SK-N-SH treated with all-trans-retinoic acid at 6 μM for 48 hours (cell line): ENCODE data around the gene CCP110.

Source experiments
- ATAC-seq: fragments of 200-7000 bp; cut with Tn5 transposase; 3 replicates; pipeline ENCODE4 v1.9.1; 2020; ENCODE audit warnings: mild to moderate bottlenecking, moderate library complexity
- ARNTL ChIP-seq: fragments of 450-650 bp; formaldehyde crosslinking; IDR thresholded peaks from 2 replicates; pipeline ENCODE4 v1.5.0; 2020; ENCODE audit warnings: low read depth, mild to moderate bottlenecking, moderate library complexity, borderline replicate concordance
- BACH2 ChIP-seq: fragments of 250-450 bp; sonication (Bioruptor Pico); IDR thresholded peaks from 2 replicates; pipeline ENCODE4 v1.9.0; 2021; ENCODE audit warnings: mild to moderate bottlenecking, borderline replicate concordance
- CSDC2 ChIP-seq: fragments of 250-450 bp; sonication (Bioruptor Pico); IDR thresholded peaks from 2 replicates; pipeline ENCODE4 v1.5.0; 2020; ENCODE audit warnings: mild to moderate bottlenecking, moderate library complexity
- ESRRG ChIP-seq: fragments of 250-450 bp; sonication (Bioruptor Pico); IDR thresholded peaks from 2 replicates; pipeline ENCODE4 v1.6.1; 2021; ENCODE audit warnings: mild to moderate bottlenecking
- GLIS3 ChIP-seq: fragments of 250-450 bp; sonication (Bioruptor Pico); IDR thresholded peaks from 2 replicates; pipeline ENCODE4 v1.5.0; 2020; ENCODE audit warnings: mild to moderate bottlenecking, moderate library complexity
- ISL1 ChIP-seq: fragments of 250-450 bp; sonication (Bioruptor Pico); IDR thresholded peaks from 2 replicates; pipeline ENCODE4 v2.1.2; 2022; ENCODE audit warnings: mild to moderate bottlenecking, moderate library complexity
- OSR1 ChIP-seq: fragments of 250-450 bp; sonication (Bioruptor Pico); IDR thresholded peaks from 2 replicates; pipeline ENCODE4 v1.8.0; 2022; ENCODE audit warnings: moderate library complexity, mild to moderate bottlenecking, inconsistent platforms
- PPARA ChIP-seq: fragments of 250-450 bp; sonication (Bioruptor Pico); IDR thresholded peaks from 2 replicates; pipeline ENCODE4 v1.5.0; 2020; ENCODE audit warnings: mild to moderate bottlenecking, borderline replicate concordance
- RARB ChIP-seq: fragments of 250-450 bp; sonication (Bioruptor Pico); IDR thresholded peaks from 2 replicates; pipeline ENCODE4 v1.8.0; 2021; ENCODE audit warnings: mild to moderate bottlenecking, moderate library complexity
- SNAI2 ChIP-seq: fragments of 250-450 bp; sonication (Bioruptor Pico); IDR thresholded peaks from 2 replicates; pipeline ENCODE4 v1.5.0; 2020; ENCODE audit warnings: mild to moderate bottlenecking, moderate library complexity
- TCF4 ChIP-seq: fragments of 250-450 bp; sonication (Bioruptor Pico); IDR thresholded peaks from 2 replicates; pipeline ENCODE4 v1.8.0; 2021; ENCODE audit warnings: mild to moderate bottlenecking, moderate library complexity, borderline replicate concordance
- ZC3H10 ChIP-seq: fragments of 250-450 bp; sonication (Bioruptor Pico); IDR thresholded peaks from 2 replicates; pipeline ENCODE4 v1.5.1; 2021; ENCODE audit warnings: mild to moderate bottlenecking, moderate library complexity
- ZFP3 ChIP-seq: fragments of 250-450 bp; sonication (Bioruptor Pico); IDR thresholded peaks from 2 replicates; pipeline ENCODE4 v1.5.0; 2020; ENCODE audit warnings: mild to moderate bottlenecking, moderate library complexity
- ZFP30 ChIP-seq: fragments of 450-650 bp; formaldehyde crosslinking; IDR thresholded peaks from 2 replicates; pipeline ENCODE4 v1.5.0; 2022; ENCODE audit warnings: mild to moderate bottlenecking, moderate library complexity
- ZNF565 ChIP-seq: fragments of 450-650 bp; formaldehyde crosslinking; conservative IDR thresholded peaks from 2 replicates; pipeline ENCODE4 v1.5.0; 2020; ENCODE audit warnings: low read depth, mild to moderate bottlenecking, moderate library complexity
- ZNF70 ChIP-seq: fragments of 450-650 bp; formaldehyde crosslinking; IDR thresholded peaks from 2 replicates; pipeline ENCODE4 v1.5.0; 2020; ENCODE audit warnings: mild to moderate bottlenecking, moderate library complexity
- ZNF8 ChIP-seq: fragments of 450-650 bp; formaldehyde crosslinking; IDR thresholded peaks from 2 replicates; pipeline ENCODE4 v1.5.0; 2020; ENCODE audit warnings: mild to moderate bottlenecking, moderate library complexity
- TF ChIP-seq, protein P1 (sequence below): fragments of 250-450 bp; sonication (Bioruptor Pico); IDR thresholded peaks from 2 replicates; pipeline ENCODE4 v1.5.1; 2020; ENCODE audit warnings: low read depth, mild to moderate bottlenecking, moderate library complexity
- TF ChIP-seq, protein P2 (sequence below): fragments of 250-450 bp; sonication (Bioruptor Pico); IDR thresholded peaks from 2 replicates; pipeline ENCODE4 v1.8.0; 2021; ENCODE audit warnings: low read depth, mild to moderate bottlenecking, moderate library complexity, borderline replicate concordance
- TF ChIP-seq, protein P3 (sequence below): fragments of 250-450 bp; sonication (Bioruptor Pico); IDR thresholded peaks from 2 replicates; pipeline ENCODE4 v1.8.0; 2020; ENCODE audit warnings: mild to moderate bottlenecking, moderate library complexity, borderline replicate concordance
- TF ChIP-seq, protein P4 (sequence below): fragments of 250-450 bp; sonication (Bioruptor Pico); IDR thresholded peaks from 2 replicates; pipeline ENCODE4 v1.5.0; 2020; ENCODE audit warnings: mild to moderate bottlenecking, moderate library complexity

CCP110 gene

DNA sequence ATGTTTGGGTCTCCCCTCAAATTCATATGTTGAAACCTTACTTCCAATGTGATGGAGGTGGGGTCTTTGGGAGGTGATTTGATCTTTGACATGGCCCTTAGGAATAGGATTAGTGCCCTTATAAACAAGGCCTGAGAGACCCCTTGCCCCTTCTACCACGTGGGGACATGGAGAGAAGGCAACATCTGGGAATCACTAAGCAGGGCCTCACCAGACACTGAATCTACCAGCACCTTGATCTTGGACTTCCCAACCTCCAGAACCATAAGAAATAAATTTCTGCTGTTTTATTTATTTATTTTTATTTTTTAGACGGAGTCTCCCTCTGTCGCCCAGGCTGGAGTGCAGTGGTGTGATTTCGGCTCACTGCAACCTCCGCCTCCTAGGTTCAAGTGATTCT, 42.0 kb upstream of the CCP110 start:
- TF ChIP-seq, protein P1, sequence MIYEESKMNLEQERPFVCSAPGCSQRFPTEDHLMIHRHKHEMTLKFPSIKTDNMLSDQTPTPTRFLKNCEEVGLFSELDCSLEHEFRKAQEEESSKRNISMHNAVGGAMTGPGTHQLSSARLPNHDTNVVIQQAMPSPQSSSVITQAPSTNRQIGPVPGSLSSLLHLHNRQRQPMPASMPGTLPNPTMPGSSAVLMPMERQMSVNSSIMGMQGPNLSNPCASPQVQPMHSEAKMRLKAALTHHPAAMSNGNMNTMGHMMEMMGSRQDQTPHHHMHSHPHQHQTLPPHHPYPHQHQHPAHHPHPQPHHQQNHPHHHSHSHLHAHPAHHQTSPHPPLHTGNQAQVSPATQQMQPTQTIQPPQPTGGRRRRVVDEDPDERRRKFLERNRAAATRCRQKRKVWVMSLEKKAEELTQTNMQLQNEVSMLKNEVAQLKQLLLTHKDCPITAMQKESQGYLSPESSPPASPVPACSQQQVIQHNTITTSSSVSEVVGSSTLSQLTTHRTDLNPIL (CRISPR knock-in tag): no peak
- ATAC-seq: no peak

DNA sequence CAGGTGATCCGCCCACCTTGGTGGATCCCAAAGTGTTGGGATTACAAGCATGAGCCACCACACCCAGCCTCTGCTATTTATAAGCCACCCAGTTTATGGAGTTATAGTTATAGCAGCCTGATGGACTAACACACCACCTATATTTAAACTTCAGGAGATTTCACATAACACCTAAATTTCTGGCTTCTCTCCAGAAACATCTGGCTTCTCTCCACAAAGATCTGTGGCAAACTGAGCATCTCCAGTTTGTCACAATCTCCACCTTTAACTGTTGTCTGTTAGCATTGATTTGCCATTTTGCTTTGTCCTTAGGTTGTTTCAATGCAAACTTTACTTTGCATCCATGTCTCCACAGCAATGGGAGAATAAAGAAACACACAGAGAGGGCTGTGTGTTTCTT, 41.5 kb upstream of the CCP110 start:
- TF ChIP-seq ZNF8 (CRISPR knock-in tag) (no peak), BACH2 (CRISPR knock-in tag) (no peak), ZC3H10 (CRISPR knock-in tag) (no peak)
- TF ChIP-seq, all 23 proteins: peak for 0
- no peak for ATAC-seq

DNA sequence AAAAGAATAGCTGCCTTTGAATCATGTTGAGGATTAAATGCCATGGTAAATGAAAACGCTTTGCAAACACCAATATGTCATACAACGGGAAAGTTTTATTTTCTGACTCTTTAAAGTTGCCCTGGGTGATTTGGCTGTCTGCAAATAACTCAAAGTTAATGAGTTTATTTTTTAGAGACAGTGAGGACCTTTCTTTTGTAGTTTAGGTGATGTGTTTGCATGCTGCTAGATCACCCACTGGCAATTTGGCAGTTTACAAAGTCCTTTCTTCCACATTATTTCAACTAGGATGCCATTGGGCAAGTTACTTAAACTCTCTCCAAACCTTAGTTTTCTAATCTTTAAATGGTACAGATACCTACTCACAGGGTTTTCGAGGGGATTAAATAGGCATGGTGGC, 39.6 kb upstream of the CCP110 start:
- no peak for ATAC-seq
- TF ChIP-seq GLIS3 (CRISPR knock-in tag) (no peak), ZFP3 (CRISPR knock-in tag) (no peak), ZNF8 (CRISPR knock-in tag) (no peak), CSDC2 (no peak), ZNF70 (CRISPR knock-in tag) (no peak)
- TF ChIP-seq, protein P2, sequence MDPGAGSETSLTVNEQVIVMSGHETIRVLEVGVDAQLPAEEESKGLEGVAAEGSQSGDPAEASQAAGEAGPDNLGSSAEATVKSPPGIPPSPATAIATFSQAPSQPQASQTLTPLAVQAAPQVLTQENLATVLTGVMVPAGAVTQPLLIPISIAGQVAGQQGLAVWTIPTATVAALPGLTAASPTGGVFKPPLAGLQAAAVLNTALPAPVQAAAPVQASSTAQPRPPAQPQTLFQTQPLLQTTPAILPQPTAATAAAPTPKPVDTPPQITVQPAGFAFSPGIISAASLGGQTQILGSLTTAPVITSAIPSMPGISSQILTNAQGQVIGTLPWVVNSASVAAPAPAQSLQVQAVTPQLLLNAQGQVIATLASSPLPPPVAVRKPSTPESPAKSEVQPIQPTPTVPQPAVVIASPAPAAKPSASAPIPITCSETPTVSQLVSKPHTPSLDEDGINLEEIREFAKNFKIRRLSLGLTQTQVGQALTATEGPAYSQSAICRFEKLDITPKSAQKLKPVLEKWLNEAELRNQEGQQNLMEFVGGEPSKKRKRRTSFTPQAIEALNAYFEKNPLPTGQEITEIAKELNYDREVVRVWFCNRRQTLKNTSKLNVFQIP (CRISPR knock-in tag): no peak
- TF ChIP-seq, protein P3, sequence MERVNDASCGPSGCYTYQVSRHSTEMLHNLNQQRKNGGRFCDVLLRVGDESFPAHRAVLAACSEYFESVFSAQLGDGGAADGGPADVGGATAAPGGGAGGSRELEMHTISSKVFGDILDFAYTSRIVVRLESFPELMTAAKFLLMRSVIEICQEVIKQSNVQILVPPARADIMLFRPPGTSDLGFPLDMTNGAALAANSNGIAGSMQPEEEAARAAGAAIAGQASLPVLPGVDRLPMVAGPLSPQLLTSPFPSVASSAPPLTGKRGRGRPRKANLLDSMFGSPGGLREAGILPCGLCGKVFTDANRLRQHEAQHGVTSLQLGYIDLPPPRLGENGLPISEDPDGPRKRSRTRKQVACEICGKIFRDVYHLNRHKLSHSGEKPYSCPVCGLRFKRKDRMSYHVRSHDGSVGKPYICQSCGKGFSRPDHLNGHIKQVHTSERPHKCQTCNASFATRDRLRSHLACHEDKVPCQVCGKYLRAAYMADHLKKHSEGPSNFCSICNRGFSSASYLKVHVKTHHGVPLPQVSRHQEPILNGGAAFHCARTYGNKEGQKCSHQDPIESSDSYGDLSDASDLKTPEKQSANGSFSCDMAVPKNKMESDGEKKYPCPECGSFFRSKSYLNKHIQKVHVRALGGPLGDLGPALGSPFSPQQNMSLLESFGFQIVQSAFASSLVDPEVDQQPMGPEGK: no peak

DNA sequence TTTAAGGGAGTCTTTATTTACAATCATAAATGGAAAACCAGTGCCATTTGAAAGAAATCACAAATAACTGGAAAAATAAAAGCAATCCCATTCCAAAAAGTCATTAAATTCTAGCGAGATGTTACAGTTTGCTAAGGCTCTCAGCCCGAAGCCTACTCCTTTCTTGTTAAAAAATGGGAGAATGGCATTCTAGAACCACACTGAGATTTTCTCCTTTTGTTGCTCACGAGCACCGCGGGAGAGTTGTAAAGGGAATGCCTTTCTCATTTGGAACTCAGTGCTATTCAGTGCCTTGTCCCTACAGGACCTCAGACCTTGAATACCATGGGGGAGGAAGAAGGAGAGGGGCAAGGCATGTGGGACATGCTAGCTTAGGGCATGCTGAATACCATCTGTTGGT, 38.1 kb upstream of the CCP110 start:
- ATAC-seq: no peak
- TF ChIP-seq PPARA (CRISPR knock-in tag): no peak
- TF ChIP-seq OSR1: no peak
- no peak for TF ChIP-seq CSDC2
- TF ChIP-seq GLIS3 (CRISPR knock-in tag): no peak
- no peak for TF ChIP-seq ESRRG (CRISPR knock-in tag)
- TF ChIP-seq, protein P2 (CRISPR knock-in tag): no peak
- TF ChIP-seq RARB (CRISPR knock-in tag): no peak

DNA sequence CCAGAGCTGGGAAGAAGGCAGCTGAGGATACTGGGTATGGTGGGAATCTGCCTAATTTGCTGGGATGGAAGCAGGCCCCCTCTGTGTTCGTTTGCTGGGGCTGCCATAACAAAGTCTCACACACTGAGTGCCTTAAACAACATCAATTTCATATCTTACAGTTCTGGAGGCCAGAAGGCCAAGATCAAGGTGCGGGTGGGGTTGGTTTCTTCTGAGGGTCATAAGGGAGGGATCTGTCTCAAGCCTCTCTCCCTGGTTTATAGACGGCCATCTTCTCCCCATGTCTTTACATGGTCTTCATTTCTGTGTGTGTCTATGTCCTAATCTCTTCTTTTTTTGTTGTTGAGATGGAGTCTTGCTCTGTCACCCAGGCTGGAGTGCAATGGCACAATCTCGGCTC, 37.7 kb upstream of the CCP110 start:
- ATAC-seq: no peak
- TF ChIP-seq ESRRG (CRISPR knock-in tag): no peak
- TF ChIP-seq TCF4: no peak
- no peak for TF ChIP-seq ISL1 (CRISPR knock-in tag)
- TF ChIP-seq, protein P2 (CRISPR knock-in tag): no peak
- no peak for TF ChIP-seq ZNF8 (CRISPR knock-in tag)
- no peak for TF ChIP-seq PPARA (CRISPR knock-in tag)
- TF ChIP-seq SNAI2 (CRISPR knock-in tag): no peak
- no peak for TF ChIP-seq ZC3H10 (CRISPR knock-in tag)
- TF ChIP-seq ARNTL (CRISPR knock-in tag): no peak
- no peak for TF ChIP-seq ZFP3 (CRISPR knock-in tag)
- no peak for TF ChIP-seq ZNF565 (CRISPR knock-in tag)
- TF ChIP-seq, protein P1 (CRISPR knock-in tag): no peak
- TF ChIP-seq ZFP30 (CRISPR knock-in tag): no peak
- TF ChIP-seq, protein P4, sequence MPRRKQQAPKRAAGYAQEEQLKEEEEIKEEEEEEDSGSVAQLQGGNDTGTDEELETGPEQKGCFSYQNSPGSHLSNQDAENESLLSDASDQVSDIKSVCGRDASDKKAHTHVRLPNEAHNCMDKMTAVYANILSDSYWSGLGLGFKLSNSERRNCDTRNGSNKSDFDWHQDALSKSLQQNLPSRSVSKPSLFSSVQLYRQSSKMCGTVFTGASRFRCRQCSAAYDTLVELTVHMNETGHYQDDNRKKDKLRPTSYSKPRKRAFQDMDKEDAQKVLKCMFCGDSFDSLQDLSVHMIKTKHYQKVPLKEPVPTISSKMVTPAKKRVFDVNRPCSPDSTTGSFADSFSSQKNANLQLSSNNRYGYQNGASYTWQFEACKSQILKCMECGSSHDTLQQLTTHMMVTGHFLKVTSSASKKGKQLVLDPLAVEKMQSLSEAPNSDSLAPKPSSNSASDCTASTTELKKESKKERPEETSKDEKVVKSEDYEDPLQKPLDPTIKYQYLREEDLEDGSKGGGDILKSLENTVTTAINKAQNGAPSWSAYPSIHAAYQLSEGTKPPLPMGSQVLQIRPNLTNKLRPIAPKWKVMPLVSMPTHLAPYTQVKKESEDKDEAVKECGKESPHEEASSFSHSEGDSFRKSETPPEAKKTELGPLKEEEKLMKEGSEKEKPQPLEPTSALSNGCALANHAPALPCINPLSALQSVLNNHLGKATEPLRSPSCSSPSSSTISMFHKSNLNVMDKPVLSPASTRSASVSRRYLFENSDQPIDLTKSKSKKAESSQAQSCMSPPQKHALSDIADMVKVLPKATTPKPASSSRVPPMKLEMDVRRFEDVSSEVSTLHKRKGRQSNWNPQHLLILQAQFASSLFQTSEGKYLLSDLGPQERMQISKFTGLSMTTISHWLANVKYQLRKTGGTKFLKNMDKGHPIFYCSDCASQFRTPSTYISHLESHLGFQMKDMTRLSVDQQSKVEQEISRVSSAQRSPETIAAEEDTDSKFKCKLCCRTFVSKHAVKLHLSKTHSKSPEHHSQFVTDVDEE (CRISPR knock-in tag): no peak
- no peak for TF ChIP-seq OSR1
- no peak for TF ChIP-seq BACH2 (CRISPR knock-in tag)
- TF ChIP-seq CSDC2: no peak
- TF ChIP-seq ZNF70 (CRISPR knock-in tag): no peak
- no peak for TF ChIP-seq RARB (CRISPR knock-in tag)
